Neural progenitor cell (in vitro differentiated cells): ENCODE data around the gene ZMYND8. TPM values are rescaled to one million over a fixed set of nuclear protein-coding genes. Genes with fewer than 3 reads are reported as not detected.

Experiments
- DNase-seq: peaks from one replicate; pipeline ENCODE4 v3.0.0-alpha.2; 2016; ENCODE audit warnings: low spot score
- H2AFZ ChIP-seq: fragments of 200-600 bp; sonication (generic); replicated peaks from 2 replicates; pipeline ENCODE4 v1.6.1; 2016; ENCODE audit warnings: antibody characterized with exemption
- H3F3A ChIP-seq: fragments of 200-600 bp; sonication (generic); 2 replicates; pipeline ENCODE4 v1.6.1; 2016; ENCODE audit warnings: antibody characterized with exemption, low read depth
- H3K27ac ChIP-seq: fragments of 200-600 bp; sonication (generic); 2 replicates; pipeline ENCODE4 v1.5.1; 2016; ENCODE audit warnings: mild to moderate bottlenecking
- H3K27me3 ChIP-seq: fragments of 200-600 bp; sonication (generic); 2 replicates; pipeline ENCODE4 v1.6.1; 2016; ENCODE audit warnings: mild to moderate bottlenecking, moderate library complexity
- H3K36me3 ChIP-seq: fragments of 200-600 bp; sonication (generic); 2 replicates; pipeline ENCODE4 v1.5.1; 2016
- H3K4me1 ChIP-seq: fragments of 200-600 bp; sonication (generic); 2 replicates; pipeline ENCODE4 v1.6.1; 2016; ENCODE audit warnings: mixed run types
- H3K4me2 ChIP-seq: fragments of 200-600 bp; sonication (generic); 2 replicates; pipeline ENCODE4 v1.6.1; 2016
- H3K4me3 ChIP-seq: fragments of 200-600 bp; sonication (generic); 2 replicates; pipeline ENCODE4 v1.5.1; 2016
- H3K79me2 ChIP-seq: fragments of 200-600 bp; sonication (generic); 2 replicates; pipeline ENCODE4 v1.6.1; 2016; ENCODE audit warnings: low read depth
- H3K9ac ChIP-seq: fragments of 200-600 bp; sonication (generic); 2 replicates; pipeline ENCODE4 v1.6.1; 2016
- H3K9me3 ChIP-seq: fragments of 200-600 bp; sonication (generic); 2 replicates; pipeline ENCODE4 v1.5.1; 2016; ENCODE audit warnings: low read depth
- H4K20me1 ChIP-seq: fragments of 200-600 bp; sonication (generic); 2 replicates; pipeline ENCODE4 v1.6.1; 2016; ENCODE audit warnings: low read depth
- H3K27ac Mint-ChIP-seq: 3 replicates; pipeline ENCODE4 v1.8.0; 2021; ENCODE audit warnings: mixed read lengths
- H3K27me3 Mint-ChIP-seq: 2 replicates; pipeline ENCODE4 v1.8.0; 2022; ENCODE audit warnings: low read depth, mild to moderate bottlenecking, inconsistent platforms, moderate library complexity, mixed read lengths; ENCODE audit not compliant: insufficient read depth
- H3K36me3 Mint-ChIP-seq: 3 replicates; pipeline ENCODE4 v1.8.0; 2021; ENCODE audit warnings: mixed read lengths
- H3K4me1 Mint-ChIP-seq: 3 replicates; pipeline ENCODE4 v1.8.0; 2021; ENCODE audit warnings: mixed read lengths
- H3K4me3 Mint-ChIP-seq: 3 replicates; pipeline ENCODE4 v1.8.0; 2021; ENCODE audit warnings: mild to moderate bottlenecking, moderate library complexity, mixed read lengths
- H3K9me3 Mint-ChIP-seq: 3 replicates; pipeline ENCODE4 v1.8.0; 2020; ENCODE audit warnings: mixed read lengths
- EZH2 ChIP-seq: fragments of 200-600 bp; sonication (generic); IDR thresholded peaks from 2 replicates; pipeline ENCODE4 v1.6.1; 2017; ENCODE audit warnings: antibody characterized with exemption, mild to moderate bottlenecking, moderate library complexity
- EZH2phosphoT487 ChIP-seq: fragments of 200-600 bp; sonication (generic); IDR thresholded peaks from 2 replicates; pipeline ENCODE4 v1.6.1; 2017; ENCODE audit warnings: antibody characterized with exemption
- total RNA-seq: library from RNA; depleted of rRNA; stranded (reverse); fragments of >200 nt; gene quantifications from 2 replicates; pipeline ENCODE4 v1.2.3, GENCODE V29; 2015; ENCODE audit warnings: low replicate concordance
- TF ChIP-seq, protein P1 (sequence below): fragments of 200-600 bp; sonication (generic); IDR thresholded peaks from 2 replicates; pipeline ENCODE4 v1.5.1; 2017; ENCODE audit warnings: antibody characterized with exemption, mild to moderate bottlenecking

ZMYND8 gene
- total RNA-seq, 1 donor from 2014 or later: 59.4 TPM

- Histone ChIP-seq H3K36me3 (no peaks in the 10 kb centered on the region), H3K27me3 (no peaks in the 10 kb centered on the region), H2AFZ (no peak overlapping the region), H3K79me2 (no peaks in the 10 kb centered on the region), H3K27ac (no peak overlapping the region), H3K9me3 (no peaks in the 10 kb centered on the region), H3K4me2 (no peak overlapping the region), H3K4me1 (no peaks in the 10 kb centered on the region), H4K20me1 (no peaks in the 10 kb centered on the region), H3F3A (no peaks in the 10 kb centered on the region), H3K9ac (no peak overlapping the region), H3K4me3 (no peak overlapping the region)
- peaks cover 13% of the 10 kb centered on the region for H3K27me3 Mint-ChIP-seq
- H3K9me3 Mint-ChIP-seq: no peaks in the 10 kb centered on the region
- no peak overlapping the region for H3K4me3 Mint-ChIP-seq
- no peak for TF ChIP-seq EZH2phosphoT487
- no peak for TF ChIP-seq EZH2
- TF ChIP-seq, protein P1, sequence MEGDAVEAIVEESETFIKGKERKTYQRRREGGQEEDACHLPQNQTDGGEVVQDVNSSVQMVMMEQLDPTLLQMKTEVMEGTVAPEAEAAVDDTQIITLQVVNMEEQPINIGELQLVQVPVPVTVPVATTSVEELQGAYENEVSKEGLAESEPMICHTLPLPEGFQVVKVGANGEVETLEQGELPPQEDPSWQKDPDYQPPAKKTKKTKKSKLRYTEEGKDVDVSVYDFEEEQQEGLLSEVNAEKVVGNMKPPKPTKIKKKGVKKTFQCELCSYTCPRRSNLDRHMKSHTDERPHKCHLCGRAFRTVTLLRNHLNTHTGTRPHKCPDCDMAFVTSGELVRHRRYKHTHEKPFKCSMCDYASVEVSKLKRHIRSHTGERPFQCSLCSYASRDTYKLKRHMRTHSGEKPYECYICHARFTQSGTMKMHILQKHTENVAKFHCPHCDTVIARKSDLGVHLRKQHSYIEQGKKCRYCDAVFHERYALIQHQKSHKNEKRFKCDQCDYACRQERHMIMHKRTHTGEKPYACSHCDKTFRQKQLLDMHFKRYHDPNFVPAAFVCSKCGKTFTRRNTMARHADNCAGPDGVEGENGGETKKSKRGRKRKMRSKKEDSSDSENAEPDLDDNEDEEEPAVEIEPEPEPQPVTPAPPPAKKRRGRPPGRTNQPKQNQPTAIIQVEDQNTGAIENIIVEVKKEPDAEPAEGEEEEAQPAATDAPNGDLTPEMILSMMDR: no peak
- H3K4me1 Mint-ChIP-seq: peaks cover 3% of the 10 kb centered on the region
- H3K27ac Mint-ChIP-seq: no peak overlapping the region
- H3K36me3 Mint-ChIP-seq: no peaks in the 10 kb centered on the region
- DNase-seq: no peak
These were observed 191.1 kb downstream of the ZMYND8 start for GRCh38 chr20:47165376-47165865.

DNA sequence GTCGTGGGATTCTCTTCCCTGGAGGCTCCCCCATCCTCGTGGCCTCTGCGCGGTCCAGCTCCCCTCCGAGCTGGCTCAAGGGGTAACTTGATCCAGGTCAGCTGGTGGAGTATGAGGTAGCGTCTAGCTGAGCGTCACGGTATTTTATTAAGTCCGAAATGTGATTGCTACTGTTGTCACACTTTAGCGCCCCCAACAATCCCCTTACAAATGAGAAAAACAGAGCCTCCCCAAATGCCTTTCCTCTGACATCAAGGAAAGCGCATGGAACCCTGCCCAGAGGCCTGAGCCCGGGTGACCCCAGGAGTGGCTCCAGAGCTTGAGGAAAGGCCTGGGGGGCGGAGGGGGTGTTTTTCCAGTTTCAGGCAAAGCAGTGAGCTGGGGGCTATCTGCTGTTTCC is 192.4 kb downstream of the ZMYND8 start:
- H3K4me2 ChIP-seq: no peak overlapping the region
- no peaks in the 10 kb centered on the region for H3K79me2 ChIP-seq
- H3K36me3 ChIP-seq: no peaks in the 10 kb centered on the region
- Mint-ChIP-seq H3K36me3 (no peaks in the 10 kb centered on the region), H3K27me3 (peaks cover 10% of the 10 kb centered on the region), H3K4me1 (peaks cover 3% of the 10 kb centered on the region), H3K27ac (no peak overlapping the region), H3K4me3 (no peak overlapping the region), H3K9me3 (no peaks in the 10 kb centered on the region)
- H3K9ac ChIP-seq: no peak overlapping the region
- H4K20me1 ChIP-seq: no peaks in the 10 kb centered on the region
- H3F3A ChIP-seq: no peaks in the 10 kb centered on the region
- H3K9me3 ChIP-seq: no peaks in the 10 kb centered on the region
- no peak overlapping the region for H3K27ac ChIP-seq
- no peak overlapping the region for H2AFZ ChIP-seq
- no peak for DNase-seq
- H3K27me3 ChIP-seq: no peaks in the 10 kb centered on the region
- H3K4me1 ChIP-seq: no peaks in the 10 kb centered on the region
- TF ChIP-seq, protein P1: no peak
- TF ChIP-seq EZH2: no peak
- TF ChIP-seq EZH2phosphoT487: no peak
- H3K4me3 ChIP-seq: no peak overlapping the region

DNA sequence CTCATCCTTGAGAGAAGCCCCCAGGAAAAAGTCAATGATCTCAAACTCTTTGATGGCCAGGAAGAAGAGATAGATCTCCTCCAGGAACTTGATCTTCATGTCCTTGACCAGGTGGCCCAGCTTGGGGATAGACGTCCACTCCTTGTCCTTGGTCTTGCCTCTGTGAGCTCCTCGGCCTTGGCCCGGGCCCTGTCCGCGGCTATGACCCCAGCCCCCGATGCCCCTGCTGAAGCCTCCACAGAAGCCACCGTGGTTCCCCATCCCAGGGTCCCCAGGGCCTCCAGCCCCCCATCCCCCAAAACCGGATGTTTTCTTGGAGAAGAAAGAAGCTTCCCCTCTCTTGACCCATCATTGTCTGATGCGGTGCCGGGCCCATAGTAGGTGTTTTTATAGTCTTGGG is 195.1 kb downstream of the ZMYND8 start:
- H3K36me3 ChIP-seq: no peaks in the 10 kb centered on the region
- H4K20me1 ChIP-seq: no peaks in the 10 kb centered on the region
- H2AFZ ChIP-seq: no peak overlapping the region
- no peak for DNase-seq
- H3K4me1 Mint-ChIP-seq: peaks cover 3% of the 10 kb centered on the region
- H3K36me3 Mint-ChIP-seq: no peaks in the 10 kb centered on the region
- H3K4me3 ChIP-seq: no peak overlapping the region
- no peak overlapping the region for H3K4me2 ChIP-seq
- H3K4me1 ChIP-seq: no peaks in the 10 kb centered on the region
- no peaks in the 10 kb centered on the region for H3K79me2 ChIP-seq
- no peak overlapping the region for H3K27ac ChIP-seq
- H3K9ac ChIP-seq: no peak overlapping the region
- no peak overlapping the region for H3K4me3 Mint-ChIP-seq
- TF ChIP-seq, protein P1: no peak
- no peak for TF ChIP-seq EZH2phosphoT487
- H3K27me3 ChIP-seq: no peaks in the 10 kb centered on the region
- H3K9me3 ChIP-seq: no peaks in the 10 kb centered on the region
- no peak overlapping the region for H3K27ac Mint-ChIP-seq
- H3F3A ChIP-seq: no peaks in the 10 kb centered on the region
- no peaks in the 10 kb centered on the region for H3K9me3 Mint-ChIP-seq
- H3K27me3 Mint-ChIP-seq: peaks cover 4% of the 10 kb centered on the region
